ENCODE measurements around the gene PGAP1. TPM values are rescaled to one million over a fixed set of nuclear protein-coding genes. Genes with fewer than 3 reads are reported as not detected.

Gene PGAP1
- total and polyA plus RNA-seq, 9 of the 15 experiments (the other 6 are each of a cell fraction or from before 2014, with no cell fraction given) = 0.08 to 0.73 (median 0.52) TPM

DNA sequence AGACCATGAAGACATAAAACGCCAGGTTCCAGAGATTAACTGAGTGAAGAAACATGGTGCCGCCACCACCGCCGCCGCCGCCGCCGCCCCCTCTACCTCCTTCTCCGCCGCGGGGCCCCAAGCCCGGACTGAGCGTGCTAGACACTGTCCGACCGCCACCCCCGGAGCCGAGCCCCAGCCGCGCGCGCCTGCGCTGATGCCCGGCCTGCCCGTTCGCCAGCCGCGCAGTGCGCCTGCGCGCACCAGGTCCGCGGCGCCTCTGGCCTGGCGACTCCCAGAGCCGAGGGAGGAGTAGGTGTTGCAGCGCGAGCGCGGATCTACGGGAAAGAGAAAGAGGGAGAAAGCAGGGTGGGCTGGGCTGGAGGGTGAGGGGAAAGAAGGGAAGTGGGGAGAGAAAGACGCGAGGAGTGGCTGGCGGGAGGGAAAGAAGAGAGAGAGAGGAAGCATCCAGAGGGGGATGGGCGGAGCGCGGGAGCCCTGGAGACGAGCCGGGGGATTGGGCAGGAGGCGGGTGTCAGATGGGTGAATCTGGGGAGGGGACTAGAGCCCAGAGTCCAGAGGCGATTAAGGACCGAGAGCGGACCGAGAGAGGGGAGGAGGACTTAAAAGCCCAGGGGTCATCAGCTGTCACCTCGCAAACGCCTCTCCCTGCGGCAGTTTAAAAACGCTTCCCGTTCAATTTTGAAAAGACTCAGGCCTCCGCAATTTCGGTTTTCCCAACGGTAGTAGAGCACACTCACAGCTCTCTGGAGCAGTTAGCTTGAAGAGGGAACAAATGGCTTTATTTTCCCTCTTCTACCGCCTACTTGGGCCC is at the start of gene PGAP1 (continued):
- no peak for TF ChIP-seq ZNF639 (CRISPR knock-in tag; conservative IDR thresholded peaks at IDR 0.05 in 1 of 2, IDR thresholded peaks at IDR 0.05 in 1 of 2)

DNA sequence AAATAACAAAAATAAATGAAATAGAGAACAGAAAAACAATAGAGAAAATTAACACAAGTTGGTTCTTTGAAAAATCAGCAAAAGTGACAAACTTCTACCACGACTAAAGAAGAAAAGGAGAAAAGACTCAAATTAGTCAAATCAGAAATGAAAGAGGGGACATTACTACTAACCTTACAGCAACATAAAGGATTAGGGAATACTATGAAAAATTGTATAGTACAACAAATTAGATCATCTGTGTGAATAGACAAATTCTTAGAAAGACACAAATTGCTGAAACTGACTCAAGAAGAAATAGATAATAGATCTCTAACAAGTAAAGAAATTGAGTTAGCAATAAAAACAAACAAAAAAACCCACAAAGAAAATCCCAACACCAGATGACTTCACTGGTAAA is 48.5 kb upstream of the PGAP1 start:
- H3K4me2 ChIP-seq (ENCODE audit: insufficient read depth, low read length) = no peak overlapping the region
- no peak for ATAC-seq
- no peak for TF ChIP-seq AFF1 (IDR thresholded peaks at IDR 0.05; ENCODE audit: low read depth in 1 of 2, partially characterized antibody in 2 of 2)

More for the DNA sequence above, 48.5 kb upstream of the PGAP1 start:
- intact Hi-C loops (cut with micrococcal nuclease) = no loop called here
- in situ Hi-C loops (cut with MboI) = no loop called here
- Histone ChIP-seq H3K9me3 (replicated peaks; ENCODE audit: control insufficient read depth, insufficient read depth, low read depth, low read length) (no peaks in the 10 kb centered on the region), H3K9ac (ENCODE audit: insufficient read depth in 1 of 2, low read depth in 2 of 2, low read length in 2 of 2) (no peak overlapping the region), H3K27ac (ENCODE audit: extremely low read depth, low read depth, low read length) (no peak overlapping the region), H3K4me1 (replicated peaks in 1 of 2; ENCODE audit: control insufficient read depth in 2 of 2, insufficient read depth in 2 of 2, low read length in 2 of 2) (no peaks in the 10 kb centered on the region), H2AFZ (ENCODE audit: low read depth, low read length) (no peak overlapping the region), H3K27me3 (ENCODE audit: control insufficient read depth in 2 of 2, insufficient read depth in 2 of 2, low read length in 2 of 2) (no peaks in the 10 kb centered on the region), H3K79me2 (ENCODE audit: control insufficient read depth, insufficient read depth, low read length) (no peaks in the 10 kb centered on the region), H3K9me1 (ENCODE audit: control insufficient read depth, insufficient read depth, low read length) (no peaks in the 10 kb centered on the region), H3K36me3 (ENCODE audit: control insufficient read depth, insufficient read depth, low read length) (no peaks in the 10 kb centered on the region), H4K20me1 (replicated peaks; ENCODE audit: control insufficient read depth, insufficient read depth, low read length) (no peaks in the 10 kb centered on the region), H3K4me3 (no peak overlapping the region)
- CTCF ChIA-PET (ENCODE audit: low intra/inter-chr PET ratio) = no interaction called here
- FAIRE-seq (no peak), DNase-seq (ENCODE audit: extremely low read depth in 1 of 4, low spot score in 3 of 4) (no peak)
- 7% methylated on average over 1 of the region's 1 CpG for WGBS (ENCODE audit: insufficient coverage, low coverage, missing lambda C conversion rate)
- no TSS peak for BruUV-seq (replicated peaks)
- POLR2A ChIA-PET = no interaction called here
